GM18505 (cell line): ENCODE data around the gene CAMK2B.

Source experiments
- ATAC-seq: cut with Tn5 transposase; IDR thresholded peaks from one replicate; pipeline ENCODE4 v1.9.1; 2021; ENCODE audit not compliant: unreplicated experiment
- POLR2A ChIP-seq: IDR thresholded peaks from 4 replicates; pipeline ENCODE4 v1.6.1; 2011; ENCODE audit warnings: borderline replicate concordance; ENCODE audit not compliant: insufficient read depth, insufficient read length; ENCODE audit errors: extremely low read depth

CAMK2B gene

DNA sequence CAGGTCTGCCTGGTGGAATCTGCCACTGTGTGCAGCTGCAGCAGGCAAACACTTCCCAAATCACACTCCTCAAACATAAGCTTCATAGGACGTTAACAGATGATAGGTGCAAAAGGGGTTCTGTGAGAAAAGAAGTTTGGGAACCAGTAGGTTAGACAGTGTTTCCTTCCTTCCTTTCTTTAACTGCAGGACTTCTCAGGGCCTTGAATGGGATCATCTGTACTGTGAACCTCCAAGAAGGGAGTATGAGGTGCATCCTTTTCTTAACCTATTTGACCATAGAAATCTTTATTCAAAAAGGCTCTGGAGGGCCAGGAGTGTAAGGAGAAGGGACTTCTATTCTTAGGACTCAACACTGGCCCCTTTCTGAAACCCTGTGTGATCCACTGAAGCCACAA is 33.0 kb downstream of the CAMK2B start:
- no peak for ATAC-seq
- TF ChIP-seq POLR2A = no peak

DNA sequence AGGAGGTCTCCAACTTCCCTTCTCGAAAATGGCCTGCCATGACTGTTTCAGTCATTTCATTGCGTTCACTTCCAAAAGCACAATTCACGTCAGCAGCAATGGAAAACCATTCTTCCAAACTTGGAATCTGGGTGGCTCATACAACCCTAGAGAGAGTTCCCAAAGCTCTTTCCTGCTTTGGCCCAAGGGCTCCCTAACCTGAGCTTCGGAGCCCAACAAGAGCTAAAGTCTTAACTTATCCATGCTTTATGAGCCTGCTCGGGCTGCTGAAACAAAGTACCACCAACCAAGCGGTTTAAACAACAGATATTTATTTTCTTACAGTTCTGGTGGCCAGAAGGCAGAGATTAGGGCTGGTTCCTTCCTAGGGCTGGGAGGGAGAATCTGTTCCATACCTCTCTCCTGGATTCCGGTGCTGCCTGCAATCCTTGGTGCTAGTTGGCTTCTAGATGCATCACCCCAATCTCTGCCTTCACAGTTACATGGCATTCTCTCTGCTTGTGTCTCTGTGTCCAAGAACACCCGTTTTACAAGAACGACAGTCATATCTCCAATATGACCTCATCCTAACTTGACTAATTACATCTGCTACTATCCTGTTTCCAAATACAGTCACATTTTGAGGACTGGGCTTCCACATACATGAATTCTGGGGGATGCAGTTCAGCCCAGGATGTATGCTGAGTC is 33.5 kb downstream of the CAMK2B start:
- no peak for ATAC-seq
- no peak for TF ChIP-seq POLR2A

DNA sequence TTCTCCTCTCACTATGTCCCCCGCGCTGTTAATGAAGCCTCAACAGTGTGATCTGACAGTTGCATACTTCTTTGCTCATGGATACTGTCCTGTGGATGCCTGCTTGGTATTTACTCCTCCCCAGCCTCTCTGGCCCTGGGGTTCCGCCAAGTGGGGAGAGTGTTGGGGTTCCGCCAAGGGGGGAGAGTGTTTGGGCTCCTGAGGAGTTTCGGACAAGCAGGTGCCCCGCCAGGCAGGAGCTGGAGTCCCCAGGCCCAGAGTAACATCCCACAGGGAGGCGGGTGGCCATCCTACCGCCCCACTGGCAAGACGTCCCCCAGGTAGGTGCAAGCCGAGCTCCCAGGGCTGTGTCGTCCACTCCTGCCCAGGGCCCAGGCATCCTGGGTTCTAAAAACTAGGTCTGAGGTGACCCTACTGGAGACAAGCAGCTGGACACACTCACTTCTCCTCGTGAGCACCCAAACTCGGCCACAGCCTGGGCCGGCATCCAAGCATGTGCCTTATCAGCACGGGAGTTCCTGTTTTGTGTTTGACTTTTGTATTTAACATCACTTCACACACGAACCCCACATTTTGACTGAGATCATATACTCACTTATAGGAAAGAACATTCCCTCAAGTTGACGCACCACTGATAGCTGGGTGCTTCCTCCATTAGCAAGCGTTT is 34.2 kb downstream of the CAMK2B start:
- no peak for TF ChIP-seq POLR2A
- no peak for ATAC-seq

DNA sequence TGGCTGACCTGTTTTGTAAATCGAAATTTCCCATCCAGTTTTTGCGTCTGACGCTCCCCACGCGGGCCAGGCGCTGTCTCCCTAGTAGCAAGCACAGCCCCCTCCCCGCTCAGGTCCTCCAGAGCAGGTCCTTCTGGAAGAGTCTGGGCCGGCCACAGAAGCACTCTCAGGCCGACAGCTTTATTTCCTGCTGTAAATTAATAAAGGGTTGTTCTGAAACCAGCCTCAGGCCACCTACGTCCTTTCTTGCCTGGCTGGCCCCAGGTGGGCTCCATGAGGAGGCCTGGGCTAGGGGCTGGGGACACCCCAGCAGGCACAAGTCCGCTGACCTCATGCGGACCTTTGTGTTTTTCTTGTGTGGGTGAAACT is 35.2 kb downstream of the CAMK2B start:
- ATAC-seq = no peak
- no peak for TF ChIP-seq POLR2A

DNA sequence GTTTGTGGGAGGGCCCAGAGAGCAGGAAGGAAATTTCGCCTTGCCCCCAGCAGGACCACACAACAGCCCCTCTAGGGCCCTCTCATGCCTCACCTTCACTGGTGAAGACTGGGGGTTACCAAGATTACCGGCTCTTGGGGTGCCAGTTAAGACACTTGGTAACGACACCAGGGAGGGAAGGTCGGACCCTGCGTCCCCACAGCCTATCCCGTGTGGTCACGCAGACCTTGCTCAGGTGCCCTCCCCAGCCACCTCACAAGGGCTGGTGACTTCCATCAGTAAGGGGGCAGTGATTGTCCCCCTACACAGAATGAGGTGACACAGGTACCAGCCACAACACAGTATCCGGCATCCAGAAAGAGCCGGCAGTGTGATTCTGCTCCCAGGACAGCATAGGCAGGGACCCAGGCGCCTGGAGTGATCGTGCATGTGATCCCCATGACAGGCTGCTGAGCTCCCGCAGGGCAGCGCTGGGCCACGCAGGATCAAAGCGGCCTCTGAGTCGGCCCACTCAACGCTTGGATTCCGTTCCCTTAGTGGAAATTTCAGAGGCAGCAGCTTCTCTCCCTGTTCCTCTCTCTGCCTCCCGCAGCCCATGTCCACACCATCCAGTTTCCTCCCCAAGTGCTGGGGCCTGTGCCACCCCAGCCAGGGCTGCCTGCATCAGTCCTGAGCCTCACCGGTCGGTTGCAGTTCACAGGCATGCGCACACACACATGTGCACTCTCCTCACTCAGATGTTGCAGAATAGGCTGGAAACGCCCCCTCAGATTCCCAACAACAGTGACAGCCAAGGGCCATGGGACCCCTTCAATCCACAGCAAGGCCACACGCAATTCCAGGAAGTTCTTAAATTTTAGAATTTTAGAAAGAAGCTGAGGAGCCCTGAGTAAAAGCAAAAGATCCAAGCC is 35.8 kb downstream of the CAMK2B start:
- no peak for ATAC-seq
- no peak for TF ChIP-seq POLR2A

DNA sequence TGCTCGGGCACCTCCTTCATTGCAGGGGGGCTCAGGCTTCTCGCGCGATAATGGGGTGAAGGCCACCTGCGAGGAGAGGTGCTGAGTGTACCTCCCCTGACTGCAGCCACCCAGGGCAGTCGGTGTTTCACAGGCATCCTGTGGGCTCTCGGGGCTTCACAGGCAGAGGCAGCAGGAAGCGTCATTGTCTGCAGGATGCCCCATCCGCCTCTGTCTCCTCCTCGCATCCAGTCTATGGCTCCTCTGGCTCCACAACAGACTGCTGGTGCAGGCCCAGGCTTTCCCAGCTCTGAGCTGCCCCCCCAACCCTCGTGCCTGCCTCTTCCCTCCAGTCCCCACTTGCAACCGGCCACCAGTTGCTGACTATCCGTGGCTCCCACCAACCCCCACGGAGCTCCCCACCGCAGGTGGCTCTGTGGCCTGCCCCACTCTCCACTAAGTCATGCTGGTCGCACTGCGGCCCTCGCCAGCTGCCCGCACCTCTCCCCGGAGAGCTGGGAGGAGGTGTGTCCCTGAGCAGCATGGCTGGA is 36.5 kb downstream of the CAMK2B start:
- TF ChIP-seq POLR2A = no peak
- no peak for ATAC-seq

DNA sequence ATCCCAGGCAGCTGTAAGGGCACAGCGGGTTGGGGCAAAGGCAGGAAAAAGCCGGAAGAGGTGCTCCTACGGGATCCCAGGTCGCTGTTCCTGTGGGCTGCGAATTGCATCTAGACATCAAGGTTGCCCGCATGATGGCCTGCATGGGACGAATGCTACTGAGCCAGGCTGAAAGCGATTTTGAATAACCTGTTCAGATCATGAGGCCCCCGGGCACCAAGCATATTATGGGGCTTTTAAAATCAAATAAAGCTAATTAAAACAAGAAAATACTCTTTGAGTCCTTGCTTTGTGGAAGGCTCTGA is 37.1 kb downstream of the CAMK2B start:
- TF ChIP-seq POLR2A = no peak
- ATAC-seq = no peak

DNA sequence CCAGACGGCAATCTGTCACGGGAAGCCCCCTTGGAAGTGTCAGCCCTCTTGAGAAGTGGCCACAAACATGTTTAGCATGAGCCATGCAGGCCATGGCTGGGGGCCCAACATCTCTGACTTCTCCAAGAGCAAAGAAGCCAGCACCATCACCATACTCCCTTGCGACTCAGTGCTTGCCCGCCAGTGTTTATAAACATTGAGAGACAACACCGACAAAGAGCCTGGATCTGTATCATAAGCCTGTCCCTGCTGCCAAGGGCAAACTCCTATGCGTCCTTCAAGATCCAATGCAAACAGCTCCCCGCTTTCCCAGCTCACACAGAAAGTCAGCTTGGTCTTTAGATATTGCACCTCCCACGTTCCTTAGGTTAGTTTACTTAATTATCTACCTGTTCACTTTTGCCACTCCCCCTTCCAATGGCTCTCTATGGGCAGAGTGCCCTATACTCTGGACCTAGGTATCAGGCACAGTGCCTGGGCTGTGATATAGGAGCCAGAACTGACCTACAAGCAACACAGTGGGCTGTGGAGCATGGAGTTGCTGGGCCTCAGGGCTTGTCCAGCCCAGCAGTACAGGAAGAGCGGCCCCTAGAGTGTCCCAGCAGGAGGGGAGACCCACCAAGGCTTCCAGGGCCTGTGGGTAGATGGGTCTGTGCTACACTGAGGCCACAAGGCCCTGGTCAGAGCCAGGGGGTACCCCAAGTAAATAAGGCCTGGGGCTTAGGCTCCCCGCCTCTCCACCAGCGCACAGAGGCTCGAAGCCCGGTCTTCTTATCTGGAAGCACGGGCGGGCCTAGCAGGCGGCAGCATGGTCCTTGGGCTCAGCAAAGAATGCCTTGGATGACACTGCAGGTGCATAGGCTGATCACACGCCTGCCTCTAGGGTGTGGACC is 37.7 kb downstream of the CAMK2B start:
- ATAC-seq = no peak
- TF ChIP-seq POLR2A = no peak

DNA sequence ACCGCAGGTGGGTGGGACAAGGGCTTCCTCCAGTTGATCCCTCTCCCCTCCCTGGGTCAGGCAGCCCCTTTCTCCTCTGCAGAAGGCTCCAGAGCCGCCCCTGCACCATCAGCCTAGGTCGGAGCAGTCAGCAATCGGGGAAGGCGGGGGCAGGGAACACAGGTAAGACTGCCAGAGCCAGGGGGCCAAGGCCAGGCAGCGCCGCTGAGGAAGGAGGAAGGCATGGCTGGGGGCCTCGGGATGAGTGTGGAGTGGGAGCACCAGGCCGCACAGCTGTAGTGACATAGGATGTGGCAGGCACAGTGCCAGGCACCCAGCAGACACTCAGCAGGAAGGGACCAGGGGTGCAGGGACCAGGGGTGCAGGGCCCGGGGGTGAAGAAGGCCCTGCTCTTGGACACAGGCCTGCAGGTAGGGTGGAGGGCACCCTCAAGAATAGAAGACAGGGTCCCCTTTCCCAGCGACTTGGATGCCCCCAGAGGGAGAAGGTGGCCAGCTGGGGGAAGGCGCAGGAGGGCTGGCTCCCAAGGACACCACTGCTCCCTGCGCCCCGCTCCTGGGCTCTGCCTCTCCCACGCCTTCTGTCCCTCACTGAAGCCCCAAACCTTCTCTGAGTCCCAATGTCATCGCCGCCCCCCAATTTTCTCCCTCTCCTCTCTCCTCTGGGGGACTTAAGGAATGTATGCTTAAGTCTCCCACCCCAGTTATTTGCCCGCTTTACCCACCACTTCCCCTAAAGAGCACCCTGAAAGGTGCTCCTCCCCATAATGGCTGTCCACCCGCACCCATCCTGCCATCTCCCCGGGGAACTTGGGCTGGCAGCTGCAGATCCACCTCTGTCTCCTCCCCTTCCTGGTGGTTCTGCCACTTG is 38.5 kb downstream of the CAMK2B start:
- no peak for TF ChIP-seq POLR2A
- ATAC-seq = no peak

DNA sequence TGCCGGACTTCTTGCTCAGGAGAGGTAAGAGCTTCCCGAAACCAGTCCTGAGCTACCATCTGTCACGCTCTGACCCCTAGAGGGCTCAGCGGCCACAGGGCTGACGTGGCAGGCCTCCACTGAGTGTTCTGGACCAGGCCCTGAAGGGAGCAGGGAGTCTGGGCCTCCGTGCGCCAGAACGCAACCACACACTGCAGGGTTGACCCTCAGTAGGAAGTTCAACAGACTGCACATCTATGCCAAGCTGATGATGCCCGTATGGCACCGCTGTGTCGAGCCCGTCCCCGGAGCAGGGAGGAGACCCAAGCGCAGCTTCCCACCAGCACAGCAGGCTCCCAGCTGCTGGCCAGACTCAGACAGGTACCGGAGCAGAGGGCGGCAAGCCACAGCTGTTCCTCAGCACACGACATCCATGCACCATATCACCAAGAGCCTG is 39.2 kb downstream of the CAMK2B start:
- TF ChIP-seq POLR2A = no peak
- no peak for ATAC-seq

DNA sequence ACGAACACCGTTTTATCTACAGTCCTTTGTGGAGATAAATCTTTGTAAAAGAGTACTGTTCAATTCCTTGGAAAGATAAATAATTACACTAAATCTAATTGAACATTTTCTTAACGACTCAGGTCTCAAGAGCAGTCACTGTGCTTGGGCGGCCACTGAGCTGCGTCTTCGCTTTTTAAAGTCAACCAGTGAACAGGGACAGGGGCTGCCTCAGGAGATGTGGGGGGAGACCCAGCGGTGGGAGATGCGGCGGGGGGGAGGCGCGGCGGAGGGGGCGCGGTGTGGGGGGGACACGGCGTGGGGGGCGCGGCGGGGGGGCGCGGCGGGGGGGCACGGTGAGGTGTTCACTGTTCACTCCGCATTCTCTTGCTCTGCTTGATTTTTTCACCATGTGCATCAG is 39.8 kb downstream of the CAMK2B start:
- TF ChIP-seq POLR2A = no peak
- ATAC-seq = no peak

DNA sequence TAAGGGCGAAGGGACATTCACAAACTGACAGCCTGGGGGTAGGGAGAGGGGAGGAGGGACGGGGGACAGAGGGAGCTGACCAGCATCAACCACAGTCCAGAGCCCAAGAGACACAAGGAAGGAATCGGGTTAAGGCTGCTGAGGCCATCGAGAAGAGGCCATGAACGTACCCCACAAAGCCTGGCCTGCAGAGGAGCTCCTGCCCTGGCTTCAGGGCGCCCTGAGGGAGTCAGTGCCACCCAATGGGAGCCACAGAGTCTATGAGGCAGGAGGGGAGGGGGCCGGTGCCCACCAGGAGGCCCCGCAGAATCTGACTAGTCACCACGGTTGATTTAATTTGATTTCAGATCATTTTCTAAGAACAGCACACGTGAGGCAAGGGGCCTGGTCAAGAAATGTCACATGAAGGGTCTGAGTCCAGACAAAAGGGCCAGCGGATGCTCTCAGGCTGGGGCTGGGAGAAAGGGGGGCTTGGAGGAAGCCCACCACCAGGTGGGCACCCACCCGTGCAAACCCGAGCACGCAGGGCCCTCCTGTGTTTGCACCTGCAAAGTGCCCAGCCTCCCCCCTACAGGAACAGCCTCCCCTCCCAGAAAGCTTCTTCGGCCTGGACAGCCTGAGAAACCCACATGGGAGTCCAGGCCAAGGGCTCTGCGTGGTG is 40.4 kb downstream of the CAMK2B start:
- no peak for TF ChIP-seq POLR2A
- ATAC-seq = no peak

DNA sequence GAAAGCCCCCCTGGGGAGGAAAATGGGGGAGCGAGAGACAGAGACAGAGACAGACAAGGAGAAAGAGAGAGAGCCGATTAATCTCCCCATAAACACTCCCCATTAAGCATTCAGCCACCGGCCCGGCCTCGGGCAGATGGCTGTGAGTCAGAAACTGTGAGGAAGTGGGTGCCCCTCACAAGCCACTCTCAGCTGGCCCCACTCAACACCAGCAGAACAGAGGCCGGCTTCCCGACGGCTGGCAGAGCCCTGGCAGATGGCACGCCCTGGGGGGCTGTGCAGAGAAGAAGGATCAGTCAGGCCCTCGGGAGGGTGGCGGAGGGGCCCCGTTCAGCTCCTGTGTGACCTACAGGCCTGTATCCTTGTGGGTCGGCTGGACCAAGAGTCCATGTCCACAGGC is 41.2 kb downstream of the CAMK2B start:
- ATAC-seq = no peak

More for the DNA sequence above, 41.2 kb downstream of the CAMK2B start:
- TF ChIP-seq POLR2A = no peak
